ENCODE data around the gene IGSF8. TPM values are rescaled to one million over a fixed set of nuclear protein-coding genes. Genes with fewer than 3 reads are reported as not detected.

IGSF8 gene
- polyA plus RNA-seq, 1 donor from 2014 or later = 27.3 TPM

DNA sequence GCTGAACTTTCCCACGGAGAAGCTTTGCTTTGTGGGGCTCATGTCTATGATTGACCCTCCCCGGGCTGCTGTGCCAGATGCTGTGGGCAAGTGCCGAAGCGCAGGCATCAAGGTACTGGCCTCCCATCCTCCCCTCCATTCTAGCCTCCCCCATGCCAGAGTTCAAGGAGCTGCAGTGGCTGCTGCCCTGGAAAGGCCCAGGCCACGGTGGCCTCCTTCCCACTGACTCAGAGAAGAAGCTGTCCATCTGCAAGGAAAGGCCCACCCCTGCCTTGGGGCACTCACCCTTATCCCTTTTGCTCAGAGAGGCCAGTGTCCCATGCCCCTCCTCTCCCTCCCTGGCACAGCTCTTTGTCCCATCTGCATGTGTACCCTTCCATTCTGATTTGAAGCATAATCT is 32.1 kb upstream of the IGSF8 start:
- Histone ChIP-seq H3K36me3 (ENCODE audit: insufficient read depth, low read length) (no peaks in the 10 kb centered on the region), H3K27ac (ENCODE audit: low read length) (no peak overlapping the region)
- TF ChIP-seq, protein P1, sequence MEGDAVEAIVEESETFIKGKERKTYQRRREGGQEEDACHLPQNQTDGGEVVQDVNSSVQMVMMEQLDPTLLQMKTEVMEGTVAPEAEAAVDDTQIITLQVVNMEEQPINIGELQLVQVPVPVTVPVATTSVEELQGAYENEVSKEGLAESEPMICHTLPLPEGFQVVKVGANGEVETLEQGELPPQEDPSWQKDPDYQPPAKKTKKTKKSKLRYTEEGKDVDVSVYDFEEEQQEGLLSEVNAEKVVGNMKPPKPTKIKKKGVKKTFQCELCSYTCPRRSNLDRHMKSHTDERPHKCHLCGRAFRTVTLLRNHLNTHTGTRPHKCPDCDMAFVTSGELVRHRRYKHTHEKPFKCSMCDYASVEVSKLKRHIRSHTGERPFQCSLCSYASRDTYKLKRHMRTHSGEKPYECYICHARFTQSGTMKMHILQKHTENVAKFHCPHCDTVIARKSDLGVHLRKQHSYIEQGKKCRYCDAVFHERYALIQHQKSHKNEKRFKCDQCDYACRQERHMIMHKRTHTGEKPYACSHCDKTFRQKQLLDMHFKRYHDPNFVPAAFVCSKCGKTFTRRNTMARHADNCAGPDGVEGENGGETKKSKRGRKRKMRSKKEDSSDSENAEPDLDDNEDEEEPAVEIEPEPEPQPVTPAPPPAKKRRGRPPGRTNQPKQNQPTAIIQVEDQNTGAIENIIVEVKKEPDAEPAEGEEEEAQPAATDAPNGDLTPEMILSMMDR (IDR thresholded peaks at IDR 0.05; ENCODE audit: poor library complexity, severe bottlenecking) = no peak
- TF ChIP-seq SMC3 (conservative IDR thresholded peaks at IDR 0.05; ENCODE audit: poor library complexity) = no peak
- TF ChIP-seq EZH2 (IDR thresholded peaks at IDR 0.05; ENCODE audit: borderline replicate concordance, insufficient read depth, low read length, poor library complexity, severe bottlenecking) = no peak
- no peak for TF ChIP-seq TAF1 (IDR thresholded peaks at IDR 0.05; ENCODE audit: low read depth)
- no peak for TF ChIP-seq RAD21 (conservative IDR thresholded peaks at IDR 0.05)
- TF ChIP-seq MXI1 (conservative IDR thresholded peaks at IDR 0.05; ENCODE audit: poor library complexity, severe bottlenecking) = no peak
- TF ChIP-seq, protein P2, sequence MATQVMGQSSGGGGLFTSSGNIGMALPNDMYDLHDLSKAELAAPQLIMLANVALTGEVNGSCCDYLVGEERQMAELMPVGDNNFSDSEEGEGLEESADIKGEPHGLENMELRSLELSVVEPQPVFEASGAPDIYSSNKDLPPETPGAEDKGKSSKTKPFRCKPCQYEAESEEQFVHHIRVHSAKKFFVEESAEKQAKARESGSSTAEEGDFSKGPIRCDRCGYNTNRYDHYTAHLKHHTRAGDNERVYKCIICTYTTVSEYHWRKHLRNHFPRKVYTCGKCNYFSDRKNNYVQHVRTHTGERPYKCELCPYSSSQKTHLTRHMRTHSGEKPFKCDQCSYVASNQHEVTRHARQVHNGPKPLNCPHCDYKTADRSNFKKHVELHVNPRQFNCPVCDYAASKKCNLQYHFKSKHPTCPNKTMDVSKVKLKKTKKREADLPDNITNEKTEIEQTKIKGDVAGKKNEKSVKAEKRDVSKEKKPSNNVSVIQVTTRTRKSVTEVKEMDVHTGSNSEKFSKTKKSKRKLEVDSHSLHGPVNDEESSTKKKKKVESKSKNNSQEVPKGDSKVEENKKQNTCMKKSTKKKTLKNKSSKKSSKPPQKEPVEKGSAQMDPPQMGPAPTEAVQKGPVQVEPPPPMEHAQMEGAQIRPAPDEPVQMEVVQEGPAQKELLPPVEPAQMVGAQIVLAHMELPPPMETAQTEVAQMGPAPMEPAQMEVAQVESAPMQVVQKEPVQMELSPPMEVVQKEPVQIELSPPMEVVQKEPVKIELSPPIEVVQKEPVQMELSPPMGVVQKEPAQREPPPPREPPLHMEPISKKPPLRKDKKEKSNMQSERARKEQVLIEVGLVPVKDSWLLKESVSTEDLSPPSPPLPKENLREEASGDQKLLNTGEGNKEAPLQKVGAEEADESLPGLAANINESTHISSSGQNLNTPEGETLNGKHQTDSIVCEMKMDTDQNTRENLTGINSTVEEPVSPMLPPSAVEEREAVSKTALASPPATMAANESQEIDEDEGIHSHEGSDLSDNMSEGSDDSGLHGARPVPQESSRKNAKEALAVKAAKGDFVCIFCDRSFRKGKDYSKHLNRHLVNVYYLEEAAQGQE (IDR thresholded peaks at IDR 0.05; ENCODE audit: borderline replicate concordance) = no peak
- no peak for TF ChIP-seq POLR2AphosphoS5 (IDR thresholded peaks at IDR 0.05)
- no peak for TF ChIP-seq EP300 (conservative IDR thresholded peaks at IDR 0.05; ENCODE audit: poor library complexity, severe bottlenecking)

DNA sequence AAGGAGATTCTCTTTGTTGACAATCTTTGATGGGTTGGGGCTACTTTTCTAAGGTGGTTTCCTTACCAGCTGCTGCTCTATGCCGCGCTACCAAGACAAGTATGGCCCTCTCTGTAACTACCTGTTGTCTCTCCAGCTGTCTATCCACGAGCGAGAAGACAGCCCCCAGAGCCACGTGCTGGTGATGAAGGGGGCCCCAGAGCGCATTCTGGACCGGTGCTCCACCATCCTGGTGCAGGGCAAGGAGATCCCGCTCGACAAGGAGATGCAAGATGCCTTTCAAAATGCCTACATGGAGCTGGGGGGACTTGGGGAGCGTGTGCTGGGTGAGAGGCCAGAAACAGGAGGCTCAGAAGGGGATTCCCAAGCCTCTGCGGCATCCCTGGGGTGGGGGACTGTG is 31.5 kb upstream of the IGSF8 start:
- H3K27ac ChIP-seq (ENCODE audit: low read length) = no peak overlapping the region
- no peak overlapping the region for H3K9ac ChIP-seq (ENCODE audit: low read length)
- no peak overlapping the region for H3K4me3 ChIP-seq (ENCODE audit: low read length)
- H3K27me3 ChIP-seq (ENCODE audit: insufficient read depth, low read depth, low read length) = no peaks in the 10 kb centered on the region
- no peaks in the 10 kb centered on the region for H3K36me3 ChIP-seq (ENCODE audit: insufficient read depth, low read length)
- no peak overlapping the region for H2AFZ ChIP-seq (ENCODE audit: low read depth, low read length)
- H3K9me3 ChIP-seq (ENCODE audit: low read length) = no peaks in the 10 kb centered on the region
- no peak overlapping the region for H3K4me2 ChIP-seq (ENCODE audit: low read length)
- no peaks in the 10 kb centered on the region for H3K9me2 ChIP-seq (ENCODE audit: insufficient read depth, low read length)
- no peaks in the 10 kb centered on the region for H3F3A ChIP-seq (ENCODE audit: insufficient read depth, low read length, poor library complexity, severe bottlenecking)
- no peaks in the 10 kb centered on the region for H4K20me1 ChIP-seq (ENCODE audit: insufficient read depth)
- H3K79me2 ChIP-seq (replicated peaks; ENCODE audit: insufficient read depth, low read length) = no peaks in the 10 kb centered on the region
- TF ChIP-seq POLR2AphosphoS5 (IDR thresholded peaks at IDR 0.05) (no peak), MXI1 (conservative IDR thresholded peaks at IDR 0.05; ENCODE audit: poor library complexity, severe bottlenecking) (no peak), EP300 (conservative IDR thresholded peaks at IDR 0.05; ENCODE audit: poor library complexity, severe bottlenecking) (no peak), RAD21 (conservative IDR thresholded peaks at IDR 0.05) (no peak), SMC3 (conservative IDR thresholded peaks at IDR 0.05; ENCODE audit: poor library complexity) (no peak), EZH2 (IDR thresholded peaks at IDR 0.05; ENCODE audit: borderline replicate concordance, insufficient read depth, low read length, poor library complexity, severe bottlenecking) (no peak), TAF1 (IDR thresholded peaks at IDR 0.05; ENCODE audit: low read depth) (no peak)
- TF ChIP-seq, protein P2 (IDR thresholded peaks at IDR 0.05; ENCODE audit: borderline replicate concordance) = no peak
- TF ChIP-seq, protein P1 (IDR thresholded peaks at IDR 0.05; ENCODE audit: poor library complexity, severe bottlenecking) = no peak

More for the DNA sequence above, 32.1 kb upstream of the IGSF8 start:
- H3K4me2 ChIP-seq (ENCODE audit: low read length) = no peak overlapping the region
- no peaks in the 10 kb centered on the region for H3K9me2 ChIP-seq (ENCODE audit: insufficient read depth, low read length)
- no peak overlapping the region for H2AFZ ChIP-seq (ENCODE audit: low read depth, low read length)
- H3F3A ChIP-seq (ENCODE audit: insufficient read depth, low read length, poor library complexity, severe bottlenecking) = no peaks in the 10 kb centered on the region
- no peak overlapping the region for H3K9ac ChIP-seq (ENCODE audit: low read length)
- H3K9me3 ChIP-seq (ENCODE audit: low read length) = no peaks in the 10 kb centered on the region
- H3K27me3 ChIP-seq (ENCODE audit: insufficient read depth, low read depth, low read length) = no peaks in the 10 kb centered on the region
- no peaks in the 10 kb centered on the region for H3K79me2 ChIP-seq (replicated peaks; ENCODE audit: insufficient read depth, low read length)
- H3K4me3 ChIP-seq (ENCODE audit: low read length) = no peak overlapping the region
- H4K20me1 ChIP-seq (ENCODE audit: insufficient read depth) = no peaks in the 10 kb centered on the region
